ENCODE results near the gene IL10RA.

The IL10RA gene

DNA sequence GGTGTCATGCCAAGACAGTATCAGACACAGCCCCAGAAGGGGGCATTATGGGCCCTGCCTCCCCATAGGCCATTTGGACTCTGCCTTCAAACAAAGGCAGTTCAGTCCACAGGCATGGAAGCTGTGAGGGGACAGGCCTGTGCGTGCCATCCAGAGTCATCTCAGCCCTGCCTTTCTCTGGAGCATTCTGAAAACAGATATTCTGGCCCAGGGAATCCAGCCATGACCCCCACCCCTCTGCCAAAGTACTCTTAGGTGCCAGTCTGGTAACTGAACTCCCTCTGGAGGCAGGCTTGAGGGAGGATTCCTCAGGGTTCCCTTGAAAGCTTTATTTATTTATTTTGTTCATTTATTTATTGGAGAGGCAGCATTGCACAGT, 14.6 kb downstream of the IL10RA start:
- TF ChIP-seq, protein P1, sequence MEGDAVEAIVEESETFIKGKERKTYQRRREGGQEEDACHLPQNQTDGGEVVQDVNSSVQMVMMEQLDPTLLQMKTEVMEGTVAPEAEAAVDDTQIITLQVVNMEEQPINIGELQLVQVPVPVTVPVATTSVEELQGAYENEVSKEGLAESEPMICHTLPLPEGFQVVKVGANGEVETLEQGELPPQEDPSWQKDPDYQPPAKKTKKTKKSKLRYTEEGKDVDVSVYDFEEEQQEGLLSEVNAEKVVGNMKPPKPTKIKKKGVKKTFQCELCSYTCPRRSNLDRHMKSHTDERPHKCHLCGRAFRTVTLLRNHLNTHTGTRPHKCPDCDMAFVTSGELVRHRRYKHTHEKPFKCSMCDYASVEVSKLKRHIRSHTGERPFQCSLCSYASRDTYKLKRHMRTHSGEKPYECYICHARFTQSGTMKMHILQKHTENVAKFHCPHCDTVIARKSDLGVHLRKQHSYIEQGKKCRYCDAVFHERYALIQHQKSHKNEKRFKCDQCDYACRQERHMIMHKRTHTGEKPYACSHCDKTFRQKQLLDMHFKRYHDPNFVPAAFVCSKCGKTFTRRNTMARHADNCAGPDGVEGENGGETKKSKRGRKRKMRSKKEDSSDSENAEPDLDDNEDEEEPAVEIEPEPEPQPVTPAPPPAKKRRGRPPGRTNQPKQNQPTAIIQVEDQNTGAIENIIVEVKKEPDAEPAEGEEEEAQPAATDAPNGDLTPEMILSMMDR (IDR thresholded peaks at IDR 0.05) = no peak
- H3K27me3 ChIP-seq (ENCODE audit: control insufficient read depth, insufficient read depth, low read length) = no peaks in the 10 kb centered on the region
- H3K79me2 ChIP-seq = no peaks in the 10 kb centered on the region
- H3K36me3 ChIP-seq (ENCODE audit: control insufficient read depth, insufficient read depth, low read length) = no peaks in the 10 kb centered on the region
- no peak overlapping the region for H2AFZ ChIP-seq
- no peak overlapping the region for H3K4me3 ChIP-seq (ENCODE audit: low read depth, low read length)
- H3K27ac ChIP-seq = no peak overlapping the region
- no peaks in the 10 kb centered on the region for H3K9me3 ChIP-seq (ENCODE audit: control insufficient read depth, low read length)
- no peak overlapping the region for H3K4me2 ChIP-seq (ENCODE audit: low read length)
- H3K9ac ChIP-seq = no peak overlapping the region
- H3K4me1 ChIP-seq = no peaks in the 10 kb centered on the region

DNA sequence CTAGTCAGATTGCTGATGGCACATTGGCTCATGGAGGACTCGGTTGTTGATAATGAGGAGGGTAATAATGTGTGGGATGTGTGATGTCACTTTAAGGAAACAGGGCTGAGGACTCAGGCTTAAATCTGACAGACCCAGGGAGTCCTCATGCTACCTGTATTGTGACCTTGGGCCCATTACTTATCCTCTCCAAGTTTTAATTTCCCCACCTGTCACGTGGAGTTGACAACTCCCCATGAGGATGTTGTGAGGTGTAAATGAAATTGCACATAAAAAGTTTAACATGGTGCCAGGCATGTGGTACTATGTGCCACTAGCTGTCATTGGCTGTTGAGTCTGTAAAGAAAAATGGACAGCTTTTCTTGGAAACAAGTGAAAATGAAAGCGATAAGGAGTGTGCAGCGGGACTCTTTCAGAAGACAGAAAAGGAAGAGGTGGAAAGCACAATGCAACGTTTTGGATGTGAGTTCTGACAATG, 15.3 kb downstream of the IL10RA start:
- H3K36me3 ChIP-seq (ENCODE audit: control insufficient read depth, insufficient read depth, low read length) = no peaks in the 10 kb centered on the region
- TF ChIP-seq, protein P1 (IDR thresholded peaks at IDR 0.05) = no peak
- no peak overlapping the region for H3K27ac ChIP-seq
- H3K79me2 ChIP-seq = no peaks in the 10 kb centered on the region
- H3K4me1 ChIP-seq = no peaks in the 10 kb centered on the region
- H3K4me3 ChIP-seq (ENCODE audit: low read depth, low read length) = no peak overlapping the region
- no peak overlapping the region for H3K4me2 ChIP-seq (ENCODE audit: low read length)
- no peak overlapping the region for H3K9ac ChIP-seq
- no peaks in the 10 kb centered on the region for H3K27me3 ChIP-seq (ENCODE audit: control insufficient read depth, insufficient read depth, low read length)
- H2AFZ ChIP-seq = no peak overlapping the region
- no peaks in the 10 kb centered on the region for H3K9me3 ChIP-seq (ENCODE audit: control insufficient read depth, low read length)

DNA sequence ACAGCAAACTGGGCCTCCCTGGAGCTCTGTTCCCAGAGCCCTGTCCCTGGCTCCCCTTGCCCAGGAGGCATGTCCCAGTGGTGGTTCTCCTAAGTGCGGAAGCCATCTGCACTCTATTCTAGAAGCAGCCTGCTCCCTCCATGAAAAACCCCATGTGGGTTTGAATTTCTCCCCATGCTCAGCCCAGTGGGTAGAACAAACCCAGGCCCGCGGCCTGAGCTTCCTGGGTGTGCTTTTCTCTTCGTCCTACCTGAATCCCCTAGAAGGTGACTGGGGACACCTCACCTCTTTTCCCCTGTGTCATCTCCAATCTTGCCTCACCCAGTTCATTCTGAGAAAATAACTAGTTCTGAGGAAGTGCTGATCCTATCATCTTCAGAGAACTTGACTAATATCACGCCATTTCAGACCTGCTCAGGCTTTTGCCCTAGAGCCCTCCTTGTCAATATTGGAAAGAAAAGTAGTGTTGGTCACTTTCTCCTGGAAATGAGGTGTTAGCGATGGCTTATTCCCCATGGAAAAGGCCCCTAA, 15.9 kb downstream of the IL10RA start:
- Histone ChIP-seq H3K36me3 (ENCODE audit: control insufficient read depth, insufficient read depth, low read length) (no peaks in the 10 kb centered on the region), H3K27ac (peak overlapping the region; percentile 7), H3K79me2 (no peaks in the 10 kb centered on the region), H3K4me1 (no peaks in the 10 kb centered on the region), H3K27me3 (ENCODE audit: control insufficient read depth, insufficient read depth, low read length) (no peaks in the 10 kb centered on the region), H3K9ac (no peak overlapping the region), H3K9me3 (ENCODE audit: control insufficient read depth, low read length) (no peaks in the 10 kb centered on the region), H2AFZ (no peak overlapping the region), H3K4me3 (ENCODE audit: low read depth, low read length) (no peak overlapping the region), H3K4me2 (ENCODE audit: low read length) (no peak overlapping the region)
- TF ChIP-seq, protein P1 (IDR thresholded peaks at IDR 0.05) = no peak

DNA sequence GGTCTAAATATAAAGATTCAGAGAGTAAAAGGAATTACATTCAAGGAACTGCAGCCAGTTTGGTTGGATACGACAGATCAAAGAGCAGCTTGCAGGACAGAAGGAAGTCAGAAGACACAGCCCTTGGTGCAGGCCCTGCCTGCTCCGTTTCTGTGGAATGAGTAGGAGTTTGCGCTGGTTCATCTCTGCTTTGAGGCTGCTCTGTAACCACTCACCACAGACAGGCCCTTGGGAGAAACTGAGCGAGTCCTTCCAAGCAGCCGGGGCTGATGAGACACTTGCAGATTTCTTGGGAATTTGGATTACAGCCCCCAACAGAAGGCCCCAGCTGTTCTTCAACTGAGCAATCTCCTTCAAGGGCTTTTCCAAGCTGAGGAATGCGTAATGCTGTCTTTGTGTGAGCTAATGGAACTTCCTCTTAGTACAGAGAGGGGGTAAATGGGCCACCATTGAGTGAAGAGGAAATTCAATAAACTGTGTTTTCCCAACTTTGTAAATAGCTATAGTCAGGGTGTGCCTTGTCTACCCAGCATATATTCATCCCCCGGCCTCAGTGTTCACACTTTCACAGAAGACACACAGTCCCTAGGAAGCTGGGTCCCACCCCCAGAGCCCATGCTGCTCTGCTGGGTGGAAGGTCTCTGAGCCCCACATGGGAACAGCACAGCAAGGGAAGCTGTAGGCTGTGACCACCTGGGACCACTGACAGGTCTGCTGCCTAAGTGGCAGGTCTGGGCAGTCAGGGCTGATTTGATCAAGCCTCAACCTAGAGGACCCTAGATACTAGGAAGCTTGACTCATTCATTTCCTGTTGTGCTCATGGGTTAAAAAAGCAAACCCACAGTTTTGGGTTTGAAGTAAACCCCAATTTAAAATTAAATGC, 16.6 kb downstream of the IL10RA start:
- H3K79me2 ChIP-seq = no peaks in the 10 kb centered on the region
- no peaks in the 10 kb centered on the region for H3K27me3 ChIP-seq (ENCODE audit: control insufficient read depth, insufficient read depth, low read length)
- no peaks in the 10 kb centered on the region for H3K9me3 ChIP-seq (ENCODE audit: control insufficient read depth, low read length)
- peak overlapping the region; percentile 15 for H3K27ac ChIP-seq
- no peak overlapping the region for H3K9ac ChIP-seq
- H3K4me2 ChIP-seq (ENCODE audit: low read length) = no peak overlapping the region
- no peak overlapping the region for H3K4me3 ChIP-seq (ENCODE audit: low read depth, low read length)
- no peaks in the 10 kb centered on the region for H3K36me3 ChIP-seq (ENCODE audit: control insufficient read depth, insufficient read depth, low read length)
- H2AFZ ChIP-seq = no peak overlapping the region
- TF ChIP-seq, protein P1 (IDR thresholded peaks at IDR 0.05) = no peak
- no peaks in the 10 kb centered on the region for H3K4me1 ChIP-seq
